Karpas-422 (cell line): ENCODE measurements around the gene NWD2. TPM values are rescaled to one million over a fixed set of nuclear protein-coding genes. Genes with fewer than 3 reads are reported as not detected.

ENCODE experiments used
- DNase-seq: peaks from one replicate; pipeline ENCODE4 v3.0.0-alpha.2; 2015
- H2AFZ ChIP-seq: fragments of 200-600 bp; sonication (generic); 2 replicates; pipeline ENCODE4 v1.6.1; 2014; ENCODE audit warnings: antibody characterized with exemption, low read length, mixed read lengths
- H3K27ac ChIP-seq: fragments of 200-600 bp; sonication (generic); 2 replicates; pipeline ENCODE4 v1.5.1; 2014; ENCODE audit warnings: mild to moderate bottlenecking, low read length, moderate library complexity
- H3K27me3 ChIP-seq: fragments of 200-600 bp; sonication (generic); 2 replicates; pipeline ENCODE4 v1.6.1; 2014; ENCODE audit warnings: low read length, mixed read lengths
- H3K36me3 ChIP-seq: fragments of 200-600 bp; sonication (generic); 2 replicates; pipeline ENCODE4 v1.6.1; 2014; ENCODE audit warnings: low read length, mixed read lengths; ENCODE audit not compliant: insufficient read depth
- H3K4me1 ChIP-seq: fragments of 200-600 bp; sonication (generic); 2 replicates; pipeline ENCODE4 v1.6.1; 2014; ENCODE audit warnings: mild to moderate bottlenecking, low read length, mixed read lengths
- H3K4me2 ChIP-seq: fragments of 200-600 bp; sonication (generic); 2 replicates; pipeline ENCODE4 v1.6.1; 2014; ENCODE audit warnings: low read length, low read depth, mild to moderate bottlenecking; ENCODE audit not compliant: poor library complexity, severe bottlenecking
- H3K4me3 ChIP-seq: fragments of 200-600 bp; sonication (generic); 2 replicates; pipeline ENCODE4 v1.5.1; 2014; ENCODE audit warnings: mild to moderate bottlenecking, antibody characterized with exemption, low read length, mixed read lengths
- H3K79me2 ChIP-seq: fragments of 200-600 bp; sonication (generic); 2 replicates; pipeline ENCODE4 v1.6.1; 2014; ENCODE audit warnings: mild to moderate bottlenecking, low read length, mixed read lengths
- H3K9ac ChIP-seq: fragments of 200-600 bp; sonication (generic); 2 replicates; pipeline ENCODE4 v1.6.0; 2014; ENCODE audit warnings: low read length
- H3K9me2 ChIP-seq: fragments of 200-600 bp; sonication (generic), shearing (Covaris generic); replicated peaks from 2 replicates; pipeline ENCODE4 v1.6.0; 2014; ENCODE audit warnings: mild to moderate bottlenecking, low read length, moderate library complexity; ENCODE audit not compliant: insufficient read depth
- H3K9me3 ChIP-seq: fragments of 300-700, 200-600 bp; sonication (generic); 2 replicates; pipeline ENCODE4 v1.6.1; 2014; ENCODE audit warnings: low read length, mixed read lengths
- H4K20me1 ChIP-seq: fragments of 200-600 bp; sonication (generic); 2 replicates; pipeline ENCODE4 v1.6.1; 2014; ENCODE audit warnings: mild to moderate bottlenecking, antibody characterized with exemption, low read length, low read depth; ENCODE audit not compliant: insufficient read depth
- total RNA-seq: library from RNA; depleted of rRNA; stranded (reverse); fragments of >200 nt; shearing (Covaris generic); gene quantifications from 2 replicates; pipeline ENCODE4 v1.2.3, GENCODE V29; 2014; ENCODE audit warnings: low replicate concordance

Gene NWD2
- total RNA-seq, 1 experiment from 2014 or later, result not detected

DNA sequence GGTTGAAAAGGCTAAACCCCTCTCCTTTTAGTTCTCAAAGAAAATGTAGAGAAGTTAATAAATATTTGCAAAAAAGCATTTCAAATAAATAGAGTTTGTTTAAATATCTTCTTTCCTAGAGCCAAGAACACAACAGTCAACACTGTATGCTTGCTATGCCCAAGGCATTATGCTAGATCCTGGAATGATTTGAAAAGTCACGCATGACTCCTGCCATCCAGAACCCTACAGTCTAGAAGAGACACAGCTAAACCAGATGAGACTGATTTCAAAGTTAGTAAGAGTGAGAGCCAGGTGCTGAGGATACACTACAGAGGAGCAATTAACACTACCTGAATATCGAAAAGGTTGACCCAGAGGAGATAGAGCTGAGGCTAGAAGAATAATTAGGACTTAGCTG lies 205.8 kb downstream of the NWD2 start:
- Histone ChIP-seq H3K27ac (no peak overlapping the region), H3K27me3 (no peaks in the 10 kb centered on the region), H3K4me2 (no peak overlapping the region), H3K9ac (no peak overlapping the region), H3K4me1 (no peaks in the 10 kb centered on the region), H3K36me3 (no peaks in the 10 kb centered on the region), H3K9me2 (no peaks in the 10 kb centered on the region), H3K79me2 (no peaks in the 10 kb centered on the region), H4K20me1 (no peaks in the 10 kb centered on the region), H3K4me3 (no peak overlapping the region), H3K9me3 (no peaks in the 10 kb centered on the region), H2AFZ (no peak overlapping the region)
- DNase-seq, result no peak

DNA sequence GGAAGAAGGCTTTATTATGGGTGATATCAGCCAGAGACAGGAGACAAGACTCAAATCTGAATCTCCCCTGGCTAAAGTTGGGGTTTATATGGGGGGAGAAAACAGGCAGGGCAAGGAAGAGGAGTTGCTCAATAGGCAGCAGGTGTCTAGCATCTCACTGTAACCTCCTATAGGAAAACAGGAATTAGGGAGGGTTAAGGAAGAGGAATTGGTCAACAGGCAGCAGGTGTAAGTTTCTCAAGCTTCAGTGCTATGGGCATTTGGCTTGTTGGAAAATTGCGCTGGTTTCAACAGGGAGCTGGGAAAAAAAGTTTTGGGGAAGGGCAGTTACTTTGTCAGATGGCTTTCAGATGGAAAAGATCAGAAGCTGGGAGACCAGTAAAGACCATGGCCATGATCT lies 206.4 kb downstream of the NWD2 start:
- no peak for DNase-seq
- no peaks in the 10 kb centered on the region for H3K79me2 ChIP-seq

DNA sequence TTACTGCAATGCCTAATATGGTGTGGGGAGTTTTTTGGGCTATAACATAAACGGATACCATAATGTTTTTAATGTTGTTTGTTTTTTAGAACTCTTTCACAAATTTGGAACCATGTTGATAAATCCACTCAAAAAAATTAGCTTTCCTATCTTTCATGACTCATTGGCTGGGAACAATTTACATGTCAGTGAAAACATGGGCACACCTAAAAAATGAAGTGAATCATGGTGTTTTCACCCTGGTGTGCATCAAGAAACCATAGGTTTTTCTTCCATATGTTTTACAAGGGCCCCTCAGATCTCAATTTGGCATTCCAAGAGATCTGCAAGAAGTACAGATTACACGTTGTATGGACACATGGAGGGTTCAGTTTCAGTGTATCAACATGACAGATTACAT lies 207.1 kb downstream of the NWD2 start:
- H3K4me2 ChIP-seq, result no peak overlapping the region
- no peak overlapping the region for H3K9ac ChIP-seq
- DNase-seq, result no peak
- no peaks in the 10 kb centered on the region for H3K9me2 ChIP-seq
- no peaks in the 10 kb centered on the region for H4K20me1 ChIP-seq
- H3K36me3 ChIP-seq, result no peaks in the 10 kb centered on the region
- H2AFZ ChIP-seq, result no peak overlapping the region
- H3K27ac ChIP-seq, result no peak overlapping the region
- no peaks in the 10 kb centered on the region for H3K9me3 ChIP-seq
- H3K27me3 ChIP-seq, result no peaks in the 10 kb centered on the region
- no peaks in the 10 kb centered on the region for H3K79me2 ChIP-seq
- no peaks in the 10 kb centered on the region for H3K4me1 ChIP-seq
- H3K4me3 ChIP-seq, result no peak overlapping the region

More for the DNA sequence above, 206.4 kb downstream of the NWD2 start:
- H4K20me1 ChIP-seq, result no peaks in the 10 kb centered on the region
- no peaks in the 10 kb centered on the region for H3K9me2 ChIP-seq
- no peaks in the 10 kb centered on the region for H3K36me3 ChIP-seq
- no peak overlapping the region for H3K4me2 ChIP-seq
- H3K4me3 ChIP-seq, result no peak overlapping the region
- no peaks in the 10 kb centered on the region for H3K4me1 ChIP-seq
- no peaks in the 10 kb centered on the region for H3K27me3 ChIP-seq
- H3K9me3 ChIP-seq, result no peaks in the 10 kb centered on the region
- no peak overlapping the region for H2AFZ ChIP-seq
- H3K27ac ChIP-seq, result no peak overlapping the region
- no peak overlapping the region for H3K9ac ChIP-seq

DNA sequence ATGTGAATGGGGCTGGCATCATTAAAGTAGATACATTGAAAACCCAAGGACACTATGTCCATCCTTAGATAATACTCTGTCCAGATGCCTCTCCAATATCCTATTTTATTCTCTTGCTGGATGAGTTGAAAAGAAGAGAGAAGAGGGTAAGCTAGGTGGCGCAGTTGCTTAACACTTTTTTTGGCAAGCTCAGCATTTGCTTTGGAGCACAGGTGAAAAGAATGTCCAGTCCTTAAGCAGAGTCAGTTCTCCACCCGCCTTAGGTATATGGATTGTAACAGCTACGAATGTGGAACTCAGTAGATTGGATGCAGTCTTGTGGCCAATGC lies 208.4 kb downstream of the NWD2 start:
- Histone ChIP-seq H2AFZ (no peak overlapping the region), H3K4me3 (no peak overlapping the region)

DNA sequence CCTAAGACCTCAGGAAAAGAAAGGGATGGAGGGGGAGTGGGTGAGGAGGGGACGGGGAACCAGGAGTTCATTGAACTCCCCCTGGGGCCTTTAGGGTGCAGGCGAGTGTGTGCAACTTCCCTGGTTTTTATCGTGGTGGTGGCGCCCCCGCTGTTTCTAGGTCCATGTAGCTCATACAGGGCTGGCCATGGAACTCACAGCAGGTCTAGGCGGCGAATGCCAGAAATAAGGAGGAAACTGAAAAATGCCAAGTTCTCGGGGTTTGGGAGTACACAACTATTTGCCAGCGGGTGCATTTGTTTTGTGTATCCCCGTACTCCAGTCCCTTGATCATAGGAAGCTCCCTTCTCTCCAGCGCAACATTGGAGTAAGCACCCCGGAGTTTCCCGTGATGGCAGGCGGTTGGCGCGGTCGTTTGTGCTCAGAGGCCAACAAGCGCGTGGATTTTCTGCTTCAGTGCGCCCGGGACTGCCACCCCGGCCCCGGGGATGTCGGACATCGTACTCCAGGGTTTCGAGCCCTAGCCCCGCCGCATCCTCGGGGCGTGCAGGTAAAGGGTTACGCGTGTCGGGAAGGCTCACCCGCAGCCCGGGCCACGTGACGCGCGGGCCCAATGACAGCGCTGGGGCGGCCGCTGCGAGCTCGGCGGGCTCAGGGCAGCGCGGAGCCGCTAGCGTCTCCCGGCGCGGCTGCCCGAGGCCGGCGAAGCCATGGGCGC lies 208.9 kb downstream of the NWD2 start:
- no peak overlapping the region for H3K27ac ChIP-seq
- H3K79me2 ChIP-seq, result no peaks in the 10 kb centered on the region
- H3K9me3 ChIP-seq, result no peaks in the 10 kb centered on the region
- no peaks in the 10 kb centered on the region for H3K36me3 ChIP-seq
- H3K9ac ChIP-seq, result no peak overlapping the region
- H3K9me2 ChIP-seq, result no peaks in the 10 kb centered on the region
- no peaks in the 10 kb centered on the region for H4K20me1 ChIP-seq
- H3K4me1 ChIP-seq, result no peaks in the 10 kb centered on the region
- H3K27me3 ChIP-seq, result no peaks in the 10 kb centered on the region
- no peak overlapping the region for H3K4me2 ChIP-seq
- no peak overlapping the region for H3K4me3 ChIP-seq
- no peak for DNase-seq
- no peak overlapping the region for H2AFZ ChIP-seq

More for the DNA sequence above, 208.4 kb downstream of the NWD2 start:
- peak; percentile 77 for DNase-seq
- no peaks in the 10 kb centered on the region for H3K9me2 ChIP-seq
- H3K27ac ChIP-seq, result no peak overlapping the region
- H3K4me2 ChIP-seq, result no peak overlapping the region
- no peaks in the 10 kb centered on the region for H3K4me1 ChIP-seq
- H3K9ac ChIP-seq, result no peak overlapping the region
- H4K20me1 ChIP-seq, result no peaks in the 10 kb centered on the region
- no peaks in the 10 kb centered on the region for H3K9me3 ChIP-seq
- H3K27me3 ChIP-seq, result no peaks in the 10 kb centered on the region
- H3K79me2 ChIP-seq, result no peaks in the 10 kb centered on the region
- no peaks in the 10 kb centered on the region for H3K36me3 ChIP-seq

DNA sequence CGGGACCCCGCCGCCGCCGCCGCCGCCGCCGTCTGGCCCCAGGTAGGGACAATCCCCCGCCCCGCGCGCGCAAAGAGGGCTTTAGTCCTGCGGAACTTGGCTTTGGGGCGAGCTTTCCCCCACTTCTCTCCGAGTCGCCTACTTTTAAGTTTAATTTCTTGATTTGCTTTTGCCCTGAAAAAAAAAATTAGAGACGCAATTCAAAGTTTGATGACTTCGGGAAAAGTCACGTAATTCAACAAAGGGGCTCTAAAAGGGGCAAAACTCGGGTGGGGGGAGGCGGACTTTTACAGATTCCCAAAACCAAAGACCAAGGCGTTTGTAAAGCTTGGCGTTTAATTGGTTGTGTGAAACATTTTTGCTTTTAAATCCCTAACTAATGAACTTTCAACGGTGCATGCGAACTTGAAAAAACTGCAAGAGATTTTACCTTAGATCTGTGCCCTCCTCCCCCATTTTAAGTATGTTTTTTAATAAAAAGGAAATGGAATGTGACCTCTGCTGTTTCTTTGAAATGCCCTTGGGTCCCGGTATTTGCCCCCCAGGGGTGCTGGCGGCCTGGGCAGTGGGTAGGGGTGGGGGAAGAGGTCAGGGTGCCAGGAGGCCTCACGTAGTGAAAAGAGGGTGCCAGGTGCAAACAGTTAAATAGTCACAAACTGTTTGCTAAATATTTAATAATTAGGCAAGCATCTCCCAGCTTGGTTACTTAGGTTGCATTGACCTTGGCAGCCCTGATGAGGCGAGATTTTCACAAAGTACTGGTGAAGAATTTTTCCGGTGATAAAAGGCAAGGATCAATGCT lies 209.7 kb downstream of the NWD2 start:
- Histone ChIP-seq H3K36me3 (no peaks in the 10 kb centered on the region), H3K27me3 (no peaks in the 10 kb centered on the region), H3K4me2 (no peak overlapping the region), H3K9me3 (no peaks in the 10 kb centered on the region), H3K79me2 (no peaks in the 10 kb centered on the region), H3K4me3 (no peak overlapping the region), H3K27ac (no peak overlapping the region), H4K20me1 (no peaks in the 10 kb centered on the region), H3K9me2 (no peaks in the 10 kb centered on the region), H3K9ac (no peak overlapping the region), H2AFZ (no peak overlapping the region), H3K4me1 (no peaks in the 10 kb centered on the region)
- DNase-seq, result no peak

DNA sequence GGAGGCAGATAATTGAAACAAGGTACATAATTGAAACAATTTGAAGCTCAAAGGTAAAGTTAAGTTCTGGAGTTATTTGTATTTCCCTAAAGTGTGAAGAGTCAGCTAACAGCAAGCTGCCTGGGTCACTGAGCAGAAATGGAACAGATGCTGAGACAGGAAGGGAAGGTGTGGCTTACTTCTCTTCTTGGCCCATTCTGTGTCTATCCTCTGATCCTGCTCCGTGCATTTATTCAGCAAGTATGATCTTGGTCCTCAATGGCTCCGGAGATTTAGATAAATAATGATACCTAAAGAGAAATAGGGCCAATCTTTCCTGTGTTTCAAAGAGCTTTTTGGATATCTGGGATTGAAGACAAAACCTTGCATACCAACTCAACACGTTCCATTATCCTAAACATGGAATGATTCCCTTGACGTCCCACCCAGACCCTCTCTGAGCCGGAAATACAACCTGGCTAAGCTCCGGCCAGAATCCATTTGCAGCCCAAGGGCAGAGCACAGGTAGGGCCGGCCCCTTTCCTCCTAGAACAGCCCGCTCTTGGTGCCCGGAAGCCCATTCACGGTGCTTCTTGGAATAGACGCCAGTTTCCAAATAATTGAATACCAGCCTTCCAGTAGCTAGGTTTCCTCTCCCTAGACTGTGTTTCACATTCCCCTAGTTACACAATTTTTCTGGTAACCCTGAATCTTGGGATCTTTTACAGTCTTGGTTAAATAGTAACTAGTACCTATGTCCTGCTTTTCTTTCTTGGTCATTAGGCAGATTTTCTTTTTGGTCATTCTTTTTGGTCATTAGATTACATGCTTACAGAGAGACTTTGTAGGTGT lies 211.0 kb downstream of the NWD2 start:
- no peaks in the 10 kb centered on the region for H3K27me3 ChIP-seq
- no peak overlapping the region for H3K4me3 ChIP-seq
- H3K4me1 ChIP-seq, result no peaks in the 10 kb centered on the region
- no peak overlapping the region for H3K27ac ChIP-seq
- no peaks in the 10 kb centered on the region for H3K9me2 ChIP-seq
- no peak overlapping the region for H3K4me2 ChIP-seq
- no peaks in the 10 kb centered on the region for H3K79me2 ChIP-seq
- no peak overlapping the region for H2AFZ ChIP-seq
- DNase-seq, result no peak
- no peak overlapping the region for H3K9ac ChIP-seq
- no peaks in the 10 kb centered on the region for H4K20me1 ChIP-seq
- no peaks in the 10 kb centered on the region for H3K36me3 ChIP-seq
- no peaks in the 10 kb centered on the region for H3K9me3 ChIP-seq

DNA sequence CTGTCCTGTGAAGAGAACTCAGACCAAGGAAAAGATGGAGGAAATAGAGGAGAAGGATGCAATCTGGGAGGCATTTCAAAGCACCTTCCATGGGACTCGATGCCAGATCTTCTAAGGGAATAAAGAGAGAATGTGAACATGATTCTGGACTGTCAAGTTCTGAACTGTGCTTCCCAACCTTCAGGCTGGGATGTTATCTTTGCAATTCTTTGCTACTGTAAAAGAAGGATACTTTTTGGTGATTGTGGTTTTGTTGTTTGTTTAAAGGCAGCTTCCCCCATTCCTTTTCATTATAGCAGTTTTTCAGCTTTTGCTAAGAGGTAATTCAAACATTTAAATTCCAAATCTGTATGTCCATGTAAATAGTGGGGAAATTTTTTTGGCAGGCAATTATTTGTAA lies 217.3 kb downstream of the NWD2 start:
- H3K9ac ChIP-seq, result no peak overlapping the region
- H4K20me1 ChIP-seq, result no peaks in the 10 kb centered on the region
- H3K27ac ChIP-seq, result no peak overlapping the region
- H3K9me3 ChIP-seq, result no peaks in the 10 kb centered on the region
- no peaks in the 10 kb centered on the region for H3K4me1 ChIP-seq
- no peaks in the 10 kb centered on the region for H3K9me2 ChIP-seq
- H3K79me2 ChIP-seq, result no peaks in the 10 kb centered on the region
- no peaks in the 10 kb centered on the region for H3K27me3 ChIP-seq
- H3K36me3 ChIP-seq, result no peaks in the 10 kb centered on the region
- H2AFZ ChIP-seq, result no peak overlapping the region
- H3K4me2 ChIP-seq, result no peak overlapping the region
- no peak for DNase-seq
- no peak overlapping the region for H3K4me3 ChIP-seq
